ENCODE measurements around the gene WDR31. TPM values are rescaled to one million over a fixed set of nuclear protein-coding genes. Genes with fewer than 3 reads are reported as not detected.

Gene WDR31
- polyA plus RNA-seq, 3 donors = 0.05 to 0.11 TPM; not detected in 1

- Histone ChIP-seq H2AFZ (ENCODE audit: insufficient read depth, low read depth, low read length, poor library complexity, severe bottlenecking) (no peak overlapping the region), H3K4me3 (replicated peaks in 1 of 3; ENCODE audit: low read depth in 2 of 3, low read length in 3 of 3) (no peak overlapping the region), H3K4me2 (replicated peaks; ENCODE audit: extremely low read depth, low read length, poor library complexity, severe bottlenecking) (no peak overlapping the region), H3K36me3 (replicated peaks in 1 of 2; ENCODE audit: control insufficient read depth in 1 of 2, insufficient read depth in 2 of 2, low read length in 2 of 2) (no peaks in the 10 kb centered on the region), H3K9ac (ENCODE audit: insufficient read depth, low read length, poor library complexity, severe bottlenecking) (no peak overlapping the region), H3K27me3 (ENCODE audit: control insufficient read depth in 2 of 2, insufficient read depth in 2 of 2, low read length in 2 of 2) (no peaks in the 10 kb centered on the region), H3K27ac (ENCODE audit: low read depth in 1 of 2, low read length in 2 of 2) (no peak overlapping the region), H3K9me3 (replicated peaks in 1 of 2; ENCODE audit: control insufficient read depth in 1 of 2, insufficient read depth in 1 of 2, low read length in 2 of 2) (no peaks in the 10 kb centered on the region), H3K4me1 (ENCODE audit: control insufficient read depth in 1 of 2, insufficient read depth in 2 of 2, low read length in 2 of 2) (no peaks in the 10 kb centered on the region), H4K20me1 (ENCODE audit: insufficient read depth, low read length) (no peaks in the 10 kb centered on the region), H3K79me2 (ENCODE audit: insufficient read depth, low read length) (no peaks in the 10 kb centered on the region)
- H3K4me1 Mint-ChIP-seq = no peaks in the 10 kb centered on the region
- no peak for TF ChIP-seq CTCF (IDR thresholded peaks at IDR 0.05)
- H3K27ac Mint-ChIP-seq = peak overlapping the region in 1 of 7 donors; percentile 10
- intact Hi-C loops (cut with micrococcal nuclease) = no loop called here
- no CpG with 5 or more reads among the region's 3 CpGs for WGBS (ENCODE audit: insufficient coverage)
- no peaks in the 10 kb centered on the region for H3K9me3 Mint-ChIP-seq
- no peak for DNase-seq
- peaks cover 0 to 1% (median 0%) of the 10 kb centered on the region in 3 donors for H3K27me3 Mint-ChIP-seq (ENCODE audit: low read depth in 3 of 3)
- H3K36me3 Mint-ChIP-seq = no peaks in the 10 kb centered on the region
- H3K4me3 Mint-ChIP-seq = no peak overlapping the region
Measured at GRCh38 chr9:113328045-113328782, 11.9 kb downstream of the WDR31 start.

GRCh38 chr9:113326230-113326629, 13.8 kb downstream of the WDR31 start:
- intact Hi-C loops (cut with micrococcal nuclease) = no loop called here
- no peak for TF ChIP-seq CTCF (IDR thresholded peaks at IDR 0.05)

More at GRCh38 chr9:113326230-113326629, 13.8 kb downstream of the WDR31 start:
- Histone ChIP-seq H3K4me2 (replicated peaks; ENCODE audit: extremely low read depth, low read length, poor library complexity, severe bottlenecking) (no peak overlapping the region), H3K4me3 (replicated peaks in 1 of 3; ENCODE audit: low read depth in 2 of 3, low read length in 3 of 3) (no peak overlapping the region), H4K20me1 (ENCODE audit: insufficient read depth, low read length) (no peaks in the 10 kb centered on the region), H3K4me1 (ENCODE audit: control insufficient read depth in 1 of 2, insufficient read depth in 2 of 2, low read length in 2 of 2) (no peaks in the 10 kb centered on the region), H2AFZ (ENCODE audit: insufficient read depth, low read depth, low read length, poor library complexity, severe bottlenecking) (no peak overlapping the region), H3K9me3 (replicated peaks in 1 of 2; ENCODE audit: control insufficient read depth in 1 of 2, insufficient read depth in 1 of 2, low read length in 2 of 2) (no peaks in the 10 kb centered on the region), H3K79me2 (ENCODE audit: insufficient read depth, low read length) (no peaks in the 10 kb centered on the region), H3K27ac (ENCODE audit: low read depth in 1 of 2, low read length in 2 of 2) (no peak overlapping the region), H3K27me3 (ENCODE audit: control insufficient read depth in 2 of 2, insufficient read depth in 2 of 2, low read length in 2 of 2) (no peaks in the 10 kb centered on the region), H3K36me3 (replicated peaks in 1 of 2; ENCODE audit: control insufficient read depth in 1 of 2, insufficient read depth in 2 of 2, low read length in 2 of 2) (no peaks in the 10 kb centered on the region), H3K9ac (ENCODE audit: insufficient read depth, low read length, poor library complexity, severe bottlenecking) (no peak overlapping the region)
- Mint-ChIP-seq H3K36me3 (no peaks in the 10 kb centered on the region), H3K4me3 (no peak overlapping the region), H3K9me3 (no peaks in the 10 kb centered on the region), H3K4me1 (no peaks in the 10 kb centered on the region), H3K27me3 (ENCODE audit: low read depth in 3 of 3) (peaks cover 0 to 1% (median 0%) of the 10 kb centered on the region in 3 donors), H3K27ac (peak overlapping the region in 1 of 7 donors; percentile 66)
- 93% methylated on average over 2 of the region's 4 CpGs for WGBS (ENCODE audit: insufficient coverage)
- DNase-seq = no peak

Data from CD14-positive monocyte (primary cell).